GM19351 (cell line): ENCODE results near the gene NPHS1.
"Not testable (repeated sequence)": the region's sequence is repeated elsewhere in the genome, so short reads cannot be mapped to it uniquely, and the experiment has no call there.

Experiments used
- ATAC-seq: cut with Tn5 transposase; IDR thresholded peaks from one replicate; pipeline ENCODE4 v1.9.1; 2021; ENCODE audit warnings: mild to moderate bottlenecking, moderate library complexity; ENCODE audit not compliant: unreplicated experiment

NPHS1 gene

GRCh38 chr19:35813043-35813890 is 39.0 kb downstream of the NPHS1 start:
- no peak for ATAC-seq

- ATAC-seq = no peak
Measured at GRCh38 chr19:35812220-35813042, 39.9 kb downstream of the NPHS1 start, which contains the start of gene PRODH2. TSS of gene PRODH2 (minus strand) at chr19:35812845. CDS start at chr19:35812805, 40 bp downstream.

GRCh38 chr19:35811317-35812219 is 40.7 kb downstream of the NPHS1 start:
- no peak for ATAC-seq

GRCh38 chr19:35807633-35808032 is 44.7 kb downstream of the NPHS1 start:
- ATAC-seq = no peak

- ATAC-seq = no peak
Measured at GRCh38 chr19:35806597-35806996, 45.7 kb downstream of the NPHS1 start.

- ATAC-seq = no peak
Measured at GRCh38 chr19:35805526-35806102, 46.7 kb downstream of the NPHS1 start.

GRCh38 chr19:35801828-35802227 is 50.5 kb downstream of the NPHS1 start:
- no peak for ATAC-seq

- no peak for ATAC-seq
Measured at GRCh38 chr19:35797663-35798062, 54.6 kb downstream of the NPHS1 start.

- no peak for ATAC-seq
Measured at GRCh38 chr19:35796645-35797542, 55.4 kb downstream of the NPHS1 start.

- ATAC-seq = not testable (repeated sequence)
Measured at GRCh38 chr19:35795564-35795963, 56.7 kb downstream of the NPHS1 start.

GRCh38 chr19:35793381-35794165 is 58.7 kb downstream of the NPHS1 start:
- ATAC-seq = no peak

GRCh38 chr19:35792888-35793287 is 59.4 kb downstream of the NPHS1 start:
- ATAC-seq = no peak

GRCh38 chr19:35792312-35792711 is 60.0 kb downstream of the NPHS1 start:
- no peak for ATAC-seq

- ATAC-seq = no peak
Measured at GRCh38 chr19:35791814-35792279, 60.5 kb downstream of the NPHS1 start.

GRCh38 chr19:35790981-35791813 is 61.1 kb downstream of the NPHS1 start:
- ATAC-seq = no peak

- no peak for ATAC-seq
Measured at GRCh38 chr19:35789978-35790944, 62.0 kb downstream of the NPHS1 start.
